Thyroid gland (tissue), 4 donors: ENCODE measurements around the gene SVEP1.

Experiments
- POLR2A ChIP-seq, 2 donors: fragments of 450-650 bp; IDR thresholded peaks; one replicate each; pipeline ENCODE4 v1.6.1; 2017; ENCODE audit warnings: antibody characterized with exemption in 2 of 2, mild to moderate bottlenecking in 2 of 2, moderate library complexity in 1 of 2
- TF ChIP-seq, protein P1 (sequence below), 6 experiments: fragments of 200-600 bp in 3 of 6; fragments of 450-650 bp in 3 of 6; sonication (generic) in 3 of 6; IDR thresholded peaks; one replicate each; pipeline ENCODE4 v1.5.1; 2016 to 2019; ENCODE audit warnings: antibody characterized with exemption in 6 of 6, mild to moderate bottlenecking in 2 of 6, inconsistent platforms in 1 of 6, moderate library complexity in 1 of 6

- TF ChIP-seq, protein P1, sequence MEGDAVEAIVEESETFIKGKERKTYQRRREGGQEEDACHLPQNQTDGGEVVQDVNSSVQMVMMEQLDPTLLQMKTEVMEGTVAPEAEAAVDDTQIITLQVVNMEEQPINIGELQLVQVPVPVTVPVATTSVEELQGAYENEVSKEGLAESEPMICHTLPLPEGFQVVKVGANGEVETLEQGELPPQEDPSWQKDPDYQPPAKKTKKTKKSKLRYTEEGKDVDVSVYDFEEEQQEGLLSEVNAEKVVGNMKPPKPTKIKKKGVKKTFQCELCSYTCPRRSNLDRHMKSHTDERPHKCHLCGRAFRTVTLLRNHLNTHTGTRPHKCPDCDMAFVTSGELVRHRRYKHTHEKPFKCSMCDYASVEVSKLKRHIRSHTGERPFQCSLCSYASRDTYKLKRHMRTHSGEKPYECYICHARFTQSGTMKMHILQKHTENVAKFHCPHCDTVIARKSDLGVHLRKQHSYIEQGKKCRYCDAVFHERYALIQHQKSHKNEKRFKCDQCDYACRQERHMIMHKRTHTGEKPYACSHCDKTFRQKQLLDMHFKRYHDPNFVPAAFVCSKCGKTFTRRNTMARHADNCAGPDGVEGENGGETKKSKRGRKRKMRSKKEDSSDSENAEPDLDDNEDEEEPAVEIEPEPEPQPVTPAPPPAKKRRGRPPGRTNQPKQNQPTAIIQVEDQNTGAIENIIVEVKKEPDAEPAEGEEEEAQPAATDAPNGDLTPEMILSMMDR (IDR thresholded peaks at IDR 0.05), result no peak
- no peak for TF ChIP-seq POLR2A (IDR thresholded peaks at IDR 0.05)
Measured at GRCh38 chr9:110456681-110457080, 122.9 kb downstream of the SVEP1 start.
